Progenitor cell of endocrine pancreas (in vitro differentiated cells): ENCODE measurements around the gene MAPK1. TPM values are rescaled to one million over a fixed set of nuclear protein-coding genes. Genes with fewer than 3 reads are reported as not detected.
"Not testable (repeated sequence)": the region's sequence is repeated elsewhere in the genome, so short reads cannot be mapped to it uniquely, and the experiment has no call there.

Source experiments
- DNase-seq: peaks from one replicate; pipeline ENCODE4 v3.0.0; 2021; ENCODE audit warnings: low spot score; ENCODE audit not compliant: unreplicated experiment
- H3K27ac Mint-ChIP-seq: 2 replicates; pipeline ENCODE4 v1.8.0; 2021; ENCODE audit warnings: mild to moderate bottlenecking, moderate library complexity, mixed read lengths
- H3K27me3 Mint-ChIP-seq: 2 replicates; pipeline ENCODE4 v1.8.0; 2021; ENCODE audit warnings: mixed read lengths
- H3K36me3 Mint-ChIP-seq: 2 replicates; pipeline ENCODE4 v1.8.0; 2022; ENCODE audit warnings: mixed read lengths; ENCODE audit not compliant: insufficient read depth
- H3K4me1 Mint-ChIP-seq: 2 replicates; pipeline ENCODE4 v1.8.0; 2021; ENCODE audit warnings: low read depth, mixed read lengths
- H3K4me3 Mint-ChIP-seq: 2 replicates; pipeline ENCODE4 v1.8.0; 2021; ENCODE audit warnings: low read depth, mild to moderate bottlenecking, moderate library complexity, mixed read lengths
- H3K9me3 Mint-ChIP-seq: 2 replicates; pipeline ENCODE4 v1.8.0; 2021; ENCODE audit warnings: low read depth, mixed read lengths
- CTCF ChIP-seq: fragments of 200-600 bp; sonication (generic); IDR thresholded peaks from one replicate; pipeline ENCODE4 v1.5.0; 2021; ENCODE audit warnings: antibody characterized with exemption, mild to moderate bottlenecking; ENCODE audit not compliant: unreplicated experiment
- total RNA-seq: library from RNA; stranded (reverse); gene quantifications from 2 replicates; pipeline ENCODE4 v1.2.1, GENCODE V29; 2021

The MAPK1 gene
- total RNA-seq, 1 donor from 2014 or later = 116 TPM

- no peaks in the 10 kb centered on the region for H3K4me1 Mint-ChIP-seq
- no peak for DNase-seq
- H3K4me3 Mint-ChIP-seq = no peak overlapping the region
- no peaks in the 10 kb centered on the region for H3K36me3 Mint-ChIP-seq
- TF ChIP-seq CTCF = no peak
- H3K9me3 Mint-ChIP-seq = no peaks in the 10 kb centered on the region
- H3K27ac Mint-ChIP-seq = no peak overlapping the region
- no peaks in the 10 kb centered on the region for H3K27me3 Mint-ChIP-seq
Observed at GRCh38 chr22:21898354-21898896, 31.0 kb upstream of the MAPK1 start.

- H3K9me3 Mint-ChIP-seq = no peaks in the 10 kb centered on the region
- no peak for DNase-seq
- no peak for TF ChIP-seq CTCF
- no peak overlapping the region for H3K27ac Mint-ChIP-seq
- H3K36me3 Mint-ChIP-seq = no peaks in the 10 kb centered on the region
- no peak overlapping the region for H3K4me3 Mint-ChIP-seq
- no peaks in the 10 kb centered on the region for H3K4me1 Mint-ChIP-seq
- H3K27me3 Mint-ChIP-seq = no peaks in the 10 kb centered on the region
Observed at GRCh38 chr22:21896951-21897513, 29.6 kb upstream of the MAPK1 start.

- not testable (repeated sequence) for H3K4me1 Mint-ChIP-seq, H3K27ac Mint-ChIP-seq, H3K4me3 Mint-ChIP-seq, H3K9me3 Mint-ChIP-seq, H3K36me3 Mint-ChIP-seq, H3K27me3 Mint-ChIP-seq, DNase-seq
Observed at GRCh38 chr22:21896275-21896674, 28.8 kb upstream of the MAPK1 start.

GRCh38 chr22:21894799-21895198, 27.4 kb upstream of the MAPK1 start:
- Mint-ChIP-seq H3K4me1 (no peaks in the 10 kb centered on the region), H3K36me3 (no peaks in the 10 kb centered on the region), H3K4me3 (no peak overlapping the region), H3K27ac (no peak overlapping the region), H3K9me3 (no peaks in the 10 kb centered on the region), H3K27me3 (no peaks in the 10 kb centered on the region)
- DNase-seq = no peak
- TF ChIP-seq CTCF = no peak

- no peak overlapping the region for H3K27ac Mint-ChIP-seq
- no peak for TF ChIP-seq CTCF
- DNase-seq = no peak
- no peaks in the 10 kb centered on the region for H3K27me3 Mint-ChIP-seq
- no peaks in the 10 kb centered on the region for H3K36me3 Mint-ChIP-seq
- peaks cover 1% of the 10 kb centered on the region for H3K4me1 Mint-ChIP-seq
- H3K4me3 Mint-ChIP-seq = no peak overlapping the region
- H3K9me3 Mint-ChIP-seq = no peaks in the 10 kb centered on the region
Observed at GRCh38 chr22:21889251-21889990, 22.0 kb upstream of the MAPK1 start.

- no peaks in the 10 kb centered on the region for H3K27me3 Mint-ChIP-seq
- TF ChIP-seq CTCF = no peak
- no peaks in the 10 kb centered on the region for H3K9me3 Mint-ChIP-seq
- peaks cover 1% of the 10 kb centered on the region for H3K4me1 Mint-ChIP-seq
- H3K36me3 Mint-ChIP-seq = no peaks in the 10 kb centered on the region
- H3K4me3 Mint-ChIP-seq = no peak overlapping the region
- DNase-seq = no peak
- no peak overlapping the region for H3K27ac Mint-ChIP-seq
Observed at GRCh38 chr22:21887841-21888240, 20.4 kb upstream of the MAPK1 start.

GRCh38 chr22:21883930-21884329, 16.5 kb upstream of the MAPK1 start:
- H3K36me3 Mint-ChIP-seq, DNase-seq, H3K27me3 Mint-ChIP-seq, H3K4me1 Mint-ChIP-seq, H3K27ac Mint-ChIP-seq, H3K9me3 Mint-ChIP-seq, H3K4me3 Mint-ChIP-seq: not testable (repeated sequence)

- DNase-seq, H3K4me1 Mint-ChIP-seq, H3K36me3 Mint-ChIP-seq, H3K27ac Mint-ChIP-seq, H3K4me3 Mint-ChIP-seq, H3K9me3 Mint-ChIP-seq, H3K27me3 Mint-ChIP-seq: not testable (repeated sequence)
Observed at GRCh38 chr22:21882754-21883333, 15.4 kb upstream of the MAPK1 start.
